Measurements from ENCODE around the gene MET.

The MET gene

GRCh38 chr7:116665332-116665996, 6.5 kb upstream of the MET start:
- DNase-seq (ENCODE audit: low read depth), result no peak

GRCh38 chr7:116669769-116670168, 2.2 kb upstream of the MET start:
- no peak for DNase-seq (ENCODE audit: low read depth)

GRCh38 chr7:116670409-116671015, 1.5 kb upstream of the MET start:
- no peak for DNase-seq (ENCODE audit: low read depth)

- DNase-seq (ENCODE audit: low read depth), result no peak
Observed at GRCh38 chr7:116671111-116671510, 885 bp upstream of the MET start.

GRCh38 chr7:116672596-116673456, 830 bp downstream of the MET start:
- DNase-seq (ENCODE audit: low read depth), result no peak

GRCh38 chr7:116673457-116673865, 1.5 kb downstream of the MET start:
- DNase-seq (ENCODE audit: low read depth), result no peak

GRCh38 chr7:116674508-116675173, 2.6 kb downstream of the MET start:
- no peak for DNase-seq (ENCODE audit: low read depth)

- DNase-seq (ENCODE audit: low read depth), result no peak
Observed at GRCh38 chr7:116675812-116676355, 3.9 kb downstream of the MET start.

GRCh38 chr7:116678780-116679179, 6.8 kb downstream of the MET start:
- no peak for DNase-seq (ENCODE audit: low read depth)

- no peak for DNase-seq (ENCODE audit: low read depth)
Observed at GRCh38 chr7:116679500-116679899, 7.5 kb downstream of the MET start.

- no peak for DNase-seq (ENCODE audit: low read depth)
Observed at GRCh38 chr7:116683786-116684185, 11.8 kb downstream of the MET start.

- DNase-seq (ENCODE audit: low read depth), result no peak
Observed at GRCh38 chr7:116686033-116686432, 14.0 kb downstream of the MET start.

- no peak for DNase-seq (ENCODE audit: low read depth)
Observed at GRCh38 chr7:116686812-116687419, 14.9 kb downstream of the MET start.

GRCh38 chr7:116687801-116688201, 15.8 kb downstream of the MET start:
- DNase-seq (ENCODE audit: low read depth), result peak; percentile 69

GRCh38 chr7:116689790-116690259, 17.8 kb downstream of the MET start:
- DNase-seq (ENCODE audit: low read depth), result no peak

GRCh38 chr7:116691664-116692063, 19.7 kb downstream of the MET start:
- DNase-seq (ENCODE audit: low read depth), result peak; percentile 84

- DNase-seq (ENCODE audit: low read depth), result no peak
Observed at GRCh38 chr7:116692401-116693308, 20.7 kb downstream of the MET start.

GRCh38 chr7:116696707-116697106, 24.7 kb downstream of the MET start:
- no peak for DNase-seq (ENCODE audit: low read depth)

GRCh38 chr7:116697152-116697551, 25.2 kb downstream of the MET start:
- DNase-seq (ENCODE audit: low read depth), result no peak

- DNase-seq (ENCODE audit: low read depth), result no peak
Observed at GRCh38 chr7:116697761-116698160, 25.8 kb downstream of the MET start.

- DNase-seq (ENCODE audit: low read depth), result no peak
Observed at GRCh38 chr7:116698396-116698795, 26.4 kb downstream of the MET start.
